Coronary artery (tissue), 2 donors: ENCODE measurements around the gene FARP1.

ENCODE experiments used
- DNase-seq: peaks from one replicate; pipeline ENCODE4 v3.0.0-alpha.2; 2017; ENCODE audit warnings: low spot score
- H3K27ac ChIP-seq, 2 donors: fragments of 200-600 bp; sonication (generic); one replicate each; pipeline ENCODE4 v1.5.1; 2016 to 2019
- H3K4me3 ChIP-seq: fragments of 200-600 bp; sonication (generic); 2 replicates; pipeline ENCODE4 v1.5.1; 2016; ENCODE audit warnings: mild to moderate bottlenecking, moderate library complexity
- TF ChIP-seq, protein P1 (sequence below): fragments of 200-600 bp; sonication (generic); IDR thresholded peaks from one replicate; pipeline ENCODE4 v1.5.1; 2019; ENCODE audit warnings: antibody characterized with exemption

FARP1 gene

DNA sequence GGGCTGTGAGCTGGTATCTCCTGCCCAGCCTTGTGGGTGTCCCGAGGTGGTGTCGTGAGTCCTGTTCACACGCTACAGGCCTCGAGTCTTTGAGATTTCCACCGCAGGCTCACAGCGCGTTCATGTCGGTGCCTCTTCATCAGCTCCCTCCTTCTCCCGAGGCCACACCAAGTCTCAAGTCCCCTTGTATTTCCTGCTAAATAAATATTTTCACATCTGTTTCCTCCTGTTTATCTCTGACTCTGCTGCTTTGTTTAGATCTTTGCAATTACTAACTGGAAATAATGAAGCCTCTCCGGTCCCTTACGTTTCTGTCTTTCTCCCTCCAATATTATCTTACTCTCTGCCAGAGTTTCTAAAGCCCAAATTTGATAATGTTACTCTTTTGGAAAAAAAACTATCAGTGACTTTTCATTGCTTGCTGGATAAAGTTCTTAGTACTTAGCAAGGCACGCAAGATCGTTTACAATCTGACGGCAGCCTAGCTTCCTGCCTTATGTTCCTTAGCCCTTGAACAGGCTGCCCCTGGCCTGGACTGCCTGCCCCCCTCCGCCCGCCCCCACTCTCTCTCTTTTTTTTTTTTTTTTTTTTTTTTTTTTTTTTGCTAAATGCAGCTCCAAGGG, 164.7 kb downstream of the FARP1 start:
- H3K4me3 ChIP-seq: no peak overlapping the region
- TF ChIP-seq, protein P1, sequence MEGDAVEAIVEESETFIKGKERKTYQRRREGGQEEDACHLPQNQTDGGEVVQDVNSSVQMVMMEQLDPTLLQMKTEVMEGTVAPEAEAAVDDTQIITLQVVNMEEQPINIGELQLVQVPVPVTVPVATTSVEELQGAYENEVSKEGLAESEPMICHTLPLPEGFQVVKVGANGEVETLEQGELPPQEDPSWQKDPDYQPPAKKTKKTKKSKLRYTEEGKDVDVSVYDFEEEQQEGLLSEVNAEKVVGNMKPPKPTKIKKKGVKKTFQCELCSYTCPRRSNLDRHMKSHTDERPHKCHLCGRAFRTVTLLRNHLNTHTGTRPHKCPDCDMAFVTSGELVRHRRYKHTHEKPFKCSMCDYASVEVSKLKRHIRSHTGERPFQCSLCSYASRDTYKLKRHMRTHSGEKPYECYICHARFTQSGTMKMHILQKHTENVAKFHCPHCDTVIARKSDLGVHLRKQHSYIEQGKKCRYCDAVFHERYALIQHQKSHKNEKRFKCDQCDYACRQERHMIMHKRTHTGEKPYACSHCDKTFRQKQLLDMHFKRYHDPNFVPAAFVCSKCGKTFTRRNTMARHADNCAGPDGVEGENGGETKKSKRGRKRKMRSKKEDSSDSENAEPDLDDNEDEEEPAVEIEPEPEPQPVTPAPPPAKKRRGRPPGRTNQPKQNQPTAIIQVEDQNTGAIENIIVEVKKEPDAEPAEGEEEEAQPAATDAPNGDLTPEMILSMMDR: no peak
- H3K27ac ChIP-seq: no peak overlapping the region
- DNase-seq: no peak

DNA sequence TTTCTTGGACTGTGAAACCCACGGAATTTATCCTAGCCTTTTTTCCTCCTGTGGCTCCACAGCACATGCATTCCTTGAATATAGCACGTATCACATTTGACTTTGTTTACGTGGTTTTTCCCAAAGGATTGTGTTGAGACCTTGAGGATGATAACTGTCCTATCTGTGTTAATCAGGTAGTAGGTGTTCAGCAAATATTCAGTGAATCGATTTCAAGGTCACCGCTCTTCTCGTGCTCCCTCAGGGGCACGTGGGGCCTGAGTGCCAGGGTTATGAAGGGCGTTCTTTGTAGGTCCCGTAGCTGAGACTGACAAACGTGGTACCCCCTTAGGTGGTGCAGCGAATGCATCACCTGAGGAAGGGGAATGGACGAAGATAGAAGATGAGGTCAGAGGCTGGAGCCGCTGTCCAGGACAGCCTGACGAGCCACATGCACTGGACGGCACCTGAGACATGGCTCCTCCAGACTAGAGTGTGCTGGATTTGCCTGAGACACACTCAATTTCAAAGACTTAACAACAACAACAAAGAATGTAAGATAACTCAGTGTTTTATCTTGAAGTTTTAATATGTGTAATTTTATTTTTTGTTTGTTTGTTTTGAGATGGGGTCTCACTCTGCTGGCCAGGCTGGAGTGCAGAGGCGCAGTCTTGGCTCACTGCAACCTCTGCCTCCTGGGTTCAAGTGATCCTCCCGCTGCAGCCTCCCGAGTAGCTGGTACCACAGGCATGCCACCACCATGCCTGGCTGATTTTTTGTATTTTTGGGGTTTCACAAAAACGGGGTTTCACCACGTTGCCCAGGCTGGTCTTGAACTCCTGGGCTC, 165.4 kb downstream of the FARP1 start:
- Histone ChIP-seq H3K27ac (no peak overlapping the region), H3K4me3 (no peak overlapping the region)
- no peak for DNase-seq
- TF ChIP-seq, protein P1: no peak

DNA sequence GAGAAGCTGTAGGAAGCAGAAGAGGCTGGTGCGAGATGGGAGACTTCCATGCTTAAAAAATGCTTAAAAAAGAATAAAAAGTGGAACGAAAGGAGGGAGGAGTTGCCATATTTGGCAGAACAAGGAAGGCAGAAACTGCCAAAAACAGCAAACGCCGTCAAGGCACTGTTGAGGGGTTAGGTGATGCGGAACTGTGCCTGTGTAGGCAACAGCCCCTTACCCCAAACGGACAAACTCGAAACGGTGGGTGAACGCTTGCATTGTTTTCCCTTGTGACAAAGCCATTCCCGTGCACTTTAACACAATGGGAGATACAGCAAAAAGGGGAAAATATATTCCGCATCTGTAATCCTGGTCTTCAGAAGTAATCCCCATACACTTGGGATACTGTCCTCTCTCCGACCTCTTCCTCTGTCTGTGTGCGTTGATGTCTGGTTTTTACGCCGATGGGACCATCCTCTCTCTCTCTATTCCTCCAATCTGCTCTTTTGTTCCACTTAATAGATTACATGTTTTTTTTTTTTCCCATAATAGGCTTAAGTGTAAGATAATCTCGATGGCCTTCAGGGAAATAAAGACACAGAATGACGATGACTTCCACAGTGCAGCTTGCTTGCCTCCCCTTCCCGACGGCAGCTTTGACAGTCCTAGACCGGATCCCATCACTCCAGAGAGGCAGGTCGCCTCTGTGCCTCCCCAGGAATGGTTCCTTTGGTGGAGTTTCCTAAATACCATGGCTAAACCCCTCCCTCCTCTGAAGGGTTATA, 166.9 kb downstream of the FARP1 start:
- Histone ChIP-seq H3K4me3 (no peak overlapping the region), H3K27ac (no peak overlapping the region)
- DNase-seq: no peak
- TF ChIP-seq, protein P1: no peak

DNA sequence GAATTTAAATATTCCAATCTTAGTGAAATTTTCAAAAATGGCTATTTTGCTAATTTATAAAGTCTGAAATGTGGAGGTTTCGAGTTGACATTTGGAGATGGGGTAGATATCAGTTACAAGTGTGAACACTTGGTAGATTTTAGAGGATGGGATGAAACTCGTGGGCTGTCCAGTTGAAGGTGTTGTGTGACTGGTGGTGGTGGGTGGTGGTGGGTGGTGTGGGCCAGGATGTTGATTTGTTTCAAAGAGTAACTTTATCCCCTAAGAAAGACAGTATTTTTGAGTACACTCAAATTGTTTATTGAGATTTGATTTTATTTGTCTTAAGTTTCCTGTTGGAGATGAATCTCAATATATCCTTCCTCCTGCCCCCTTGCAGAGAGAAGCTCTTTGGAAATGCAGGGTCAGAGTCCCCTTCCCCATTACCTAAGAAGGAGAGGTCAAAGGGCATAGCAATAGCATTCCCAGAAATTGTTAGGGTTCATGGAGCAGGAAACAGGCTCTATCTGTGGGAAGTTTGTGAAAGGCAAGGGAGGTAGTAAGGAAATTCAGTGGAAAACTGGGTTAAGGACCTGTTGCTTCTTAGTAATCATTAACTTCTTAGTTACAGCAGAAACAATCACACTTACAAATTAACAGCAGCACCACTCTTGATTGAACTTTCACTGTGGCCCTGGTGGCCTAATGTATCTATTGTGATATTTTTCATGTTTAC, 167.7 kb downstream of the FARP1 start:
- Histone ChIP-seq H3K27ac (no peak overlapping the region), H3K4me3 (no peak overlapping the region)
- TF ChIP-seq, protein P1: no peak
- no peak for DNase-seq

DNA sequence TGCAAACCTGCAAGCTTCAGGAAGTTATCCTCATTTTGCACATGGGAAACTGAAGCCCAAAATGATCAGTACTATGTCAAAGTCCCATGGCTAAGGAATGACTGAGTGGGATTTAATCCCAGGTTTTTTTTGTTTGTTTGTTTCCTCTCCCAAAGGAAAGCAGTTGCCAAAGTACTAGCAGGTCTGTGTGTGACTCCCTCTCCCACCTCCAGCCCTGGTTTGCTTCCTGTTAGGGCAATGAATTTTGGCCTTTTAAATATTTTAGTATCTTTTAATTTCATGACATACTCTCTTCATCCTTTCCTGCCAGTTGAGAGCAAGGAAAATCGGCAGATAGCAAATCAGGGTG, 168.3 kb downstream of the FARP1 start:
- no peak overlapping the region for H3K27ac ChIP-seq
- H3K4me3 ChIP-seq: no peak overlapping the region
- DNase-seq: no peak
- TF ChIP-seq, protein P1: no peak

DNA sequence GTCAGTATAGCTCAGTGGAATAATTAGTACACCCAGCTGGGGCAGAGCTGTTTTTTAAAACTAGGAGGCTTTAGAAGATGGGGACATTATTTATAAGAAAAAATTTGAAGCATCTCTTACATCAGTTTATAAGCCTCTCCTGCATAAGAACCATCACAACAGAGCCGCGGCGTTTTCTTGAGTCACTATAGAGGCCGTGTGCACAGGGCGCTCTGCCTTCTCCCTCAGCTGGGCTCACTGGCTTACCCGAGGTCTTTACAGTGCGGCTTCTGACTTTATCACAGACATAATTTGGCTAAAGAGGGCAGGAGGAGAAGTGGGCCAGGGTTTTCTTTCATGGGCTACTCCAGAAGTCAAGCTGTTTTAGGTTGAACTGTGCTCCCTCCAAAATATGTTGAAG, 169.7 kb downstream of the FARP1 start:
- TF ChIP-seq, protein P1: no peak
- Histone ChIP-seq H3K27ac (no peak overlapping the region), H3K4me3 (no peak overlapping the region)
- no peak for DNase-seq
